ENCODE measurements around the gene CD79B.

The CD79B gene

GRCh38 chr17:63950940-63951907 lies 19.1 kb upstream of the CD79B start:
- DNase-seq = peak in 1 of 5 donors; percentile 20

GRCh38 chr17:63949576-63950250 lies 17.6 kb upstream of the CD79B start:
- DNase-seq = no peak

GRCh38 chr17:63948521-63948920 lies 16.4 kb upstream of the CD79B start:
- DNase-seq = no peak

- DNase-seq = no peak
Observed at GRCh38 chr17:63947711-63948330, 15.7 kb upstream of the CD79B start.

- peak in 4 of 5 donors; percentile 30 to 67 (median 46) for DNase-seq
Observed at GRCh38 chr17:63946440-63947363, 14.6 kb upstream of the CD79B start.

- DNase-seq = no peak
Observed at GRCh38 chr17:63945784-63946439, 13.8 kb upstream of the CD79B start.

- no peak for DNase-seq
Observed at GRCh38 chr17:63944736-63945499, 12.8 kb upstream of the CD79B start.

GRCh38 chr17:63943745-63944144 lies 11.6 kb upstream of the CD79B start:
- no peak for DNase-seq

- DNase-seq = no peak
Observed at GRCh38 chr17:63942309-63942985, 10.3 kb upstream of the CD79B start.

GRCh38 chr17:63941751-63942150 lies 9.6 kb upstream of the CD79B start:
- no peak for DNase-seq

- DNase-seq = no peak
Observed at GRCh38 chr17:63941162-63941561, 9.0 kb upstream of the CD79B start.

GRCh38 chr17:63940584-63940983 lies 8.5 kb upstream of the CD79B start:
- DNase-seq = no peak

GRCh38 chr17:63939884-63940283 lies 7.8 kb upstream of the CD79B start:
- no peak for DNase-seq

GRCh38 chr17:63939401-63939800 lies 7.3 kb upstream of the CD79B start:
- DNase-seq = no peak

- no peak for DNase-seq
Observed at GRCh38 chr17:63937920-63938319, 5.8 kb upstream of the CD79B start.

GRCh38 chr17:63937319-63937718 lies 5.2 kb upstream of the CD79B start:
- no peak for DNase-seq

GRCh38 chr17:63934183-63935112 lies 2.3 kb upstream of the CD79B start:
- no peak for DNase-seq

GRCh38 chr17:63933598-63933997 lies 1.5 kb upstream of the CD79B start:
- no peak for DNase-seq

- DNase-seq = no peak
Observed at GRCh38 chr17:63932721-63933120, 590 bp upstream of the CD79B start.

Measured in T-helper 1 cell (primary cell).